ENCODE measurements around the gene TMEM14B.

GRCh38 chr6:10745116-10745515, 2.5 kb upstream of the TMEM14B start:
- no peak for TF ChIP-seq POLR2A (IDR thresholded peaks at IDR 0.05)
- TF ChIP-seq, protein P1, sequence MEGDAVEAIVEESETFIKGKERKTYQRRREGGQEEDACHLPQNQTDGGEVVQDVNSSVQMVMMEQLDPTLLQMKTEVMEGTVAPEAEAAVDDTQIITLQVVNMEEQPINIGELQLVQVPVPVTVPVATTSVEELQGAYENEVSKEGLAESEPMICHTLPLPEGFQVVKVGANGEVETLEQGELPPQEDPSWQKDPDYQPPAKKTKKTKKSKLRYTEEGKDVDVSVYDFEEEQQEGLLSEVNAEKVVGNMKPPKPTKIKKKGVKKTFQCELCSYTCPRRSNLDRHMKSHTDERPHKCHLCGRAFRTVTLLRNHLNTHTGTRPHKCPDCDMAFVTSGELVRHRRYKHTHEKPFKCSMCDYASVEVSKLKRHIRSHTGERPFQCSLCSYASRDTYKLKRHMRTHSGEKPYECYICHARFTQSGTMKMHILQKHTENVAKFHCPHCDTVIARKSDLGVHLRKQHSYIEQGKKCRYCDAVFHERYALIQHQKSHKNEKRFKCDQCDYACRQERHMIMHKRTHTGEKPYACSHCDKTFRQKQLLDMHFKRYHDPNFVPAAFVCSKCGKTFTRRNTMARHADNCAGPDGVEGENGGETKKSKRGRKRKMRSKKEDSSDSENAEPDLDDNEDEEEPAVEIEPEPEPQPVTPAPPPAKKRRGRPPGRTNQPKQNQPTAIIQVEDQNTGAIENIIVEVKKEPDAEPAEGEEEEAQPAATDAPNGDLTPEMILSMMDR (IDR thresholded peaks at IDR 0.05), result no peak
- TF ChIP-seq EP300 (IDR thresholded peaks at IDR 0.05), result no peak

Measured in upper lobe of left lung (tissue), 4 donors.